ENCODE data around the gene ABHD16A. TPM values are rescaled to one million over a fixed set of nuclear protein-coding genes. Genes with fewer than 3 reads are reported as not detected.

ABHD16A gene
- 32.8 and 40.7 TPM in 2 replicates for total RNA-seq

GRCh38 chr6:31702819-31703716, at the start of gene ABHD16A:
ABHD16A (minus strand) TSS chr6:31703324; CDS start chr6:31703281, 43 bp downstream.

GRCh38 chr6:31739639-31740396, 36.7 kb upstream of the ABHD16A start, which contains the start of gene MSH5:
MSH5 (plus strand) TSS chr6:31740005; CDS start chr6:31740467, 462 bp downstream.

GRCh38 chr6:31736021-31736767, 33.1 kb upstream of the ABHD16A start, which contains the start of gene CLIC1:
CLIC1 (minus strand) TSS chr6:31736530; CDS start chr6:31736300, 230 bp downstream.

GRCh38 chr6:31728767-31729514, 25.8 kb upstream of the ABHD16A start, which contains the start of gene DDAH2:
DDAH2 (minus strand) TSS chr6:31729299; CDS start chr6:31729161, 138 bp downstream.

GRCh38 chr6:31723245-31723979, 20.3 kb upstream of the ABHD16A start, which contains the start of gene MPIG6B:
MPIG6B (plus strand) TSS chr6:31723373; CDS start chr6:31723384, 11 bp downstream.

GRCh38 chr6:31721351-31722020, 18.4 kb upstream of the ABHD16A start, which contains the start of gene LY6G6C:
LY6G6C (minus strand) TSS chr6:31721746; CDS start chr6:31721679, 67 bp downstream.

GRCh38 chr6:31715022-31715958, 12.2 kb upstream of the ABHD16A start, which contains the start of gene LY6G6D:
LY6G6D (plus strand) TSS chr6:31715348; CDS start chr6:31715356, 8 bp downstream.

GRCh38 chr6:31706599-31706998, 3.5 kb upstream of the ABHD16A start, which contains the start of gene LY6G6F:
LY6G6F (plus strand) TSS chr6:31706866; CDS start chr6:31706907, 41 bp downstream.

GRCh38 chr6:31680226-31681134, 22.6 kb downstream of the ABHD16A start, which contains the start of gene LY6G5C:
LY6G5C (minus strand) TSS chr6:31681067; CDS start chr6:31680373, 694 bp downstream.

GRCh38 chr6:31669676-31670075, 33.4 kb downstream of the ABHD16A start, which contains the start of gene LY6G5B:
LY6G5B (plus strand) TSS chr6:31669976; CDS start chr6:31670951, 975 bp downstream.

GRCh38 chr6:31665501-31666336, 37.4 kb downstream of the ABHD16A start, which contains the start of gene CSNK2B:
CSNK2B (plus strand) TSS chr6:31666080; CDS start chr6:31666832, 752 bp downstream.

GRCh38 chr6:31664790-31665500, 38.2 kb downstream of the ABHD16A start, which contains the start of gene GPANK1:
GPANK1 (minus strand) TSS chr6:31664997; CDS start chr6:31664478, 519 bp downstream.

GRCh38 chr6:31660381-31661261, 42.5 kb downstream of the ABHD16A start, which contains the start of gene C6orf47:
C6orf47 (minus strand) TSS chr6:31660778; CDS start chr6:31659947, 831 bp downstream.

Data from hair follicle dermal papilla cell (primary cell).